ENCODE data around the gene GM2A. TPM values are rescaled to one million over a fixed set of nuclear protein-coding genes. Genes with fewer than 3 reads are reported as not detected.
"Not testable (repeated sequence)": the region's sequence is repeated elsewhere in the genome, so short reads cannot be mapped to it uniquely, and the experiment has no call there.

Gene GM2A
- total RNA-seq, 1 donor from 2014 or later: 16.7 TPM

GRCh38 chr5:151225475-151225874, 27.5 kb upstream of the GM2A start:
- H3K4me1 ChIP-seq (ENCODE audit: control insufficient read depth in 3 of 3, insufficient read depth in 3 of 3, low read length in 3 of 3): peaks cover 33 to 37% (median 34%) of the 10 kb centered on the region in 3 donors

GRCh38 chr5:151227918-151228447, 25.0 kb upstream of the GM2A start:
- Histone ChIP-seq H3K4me3 (ENCODE audit: low read length in 3 of 3) (no peak overlapping the region), H3K4me1 (ENCODE audit: control insufficient read depth in 3 of 3, insufficient read depth in 3 of 3, low read length in 3 of 3) (peaks cover 10 to 12% (median 11%) of the 10 kb centered on the region in 3 donors), H3K36me3 (ENCODE audit: control insufficient read depth in 3 of 3, insufficient read depth in 3 of 3, low read length in 3 of 3) (no peaks in the 10 kb centered on the region), H3K27me3 (ENCODE audit: control insufficient read depth in 3 of 3, insufficient read depth in 3 of 3, low read length in 3 of 3) (peaks cover 0 to under 1% (median 0%) of the 10 kb centered on the region in 3 donors), H3K9ac (ENCODE audit: low read depth in 1 of 3, low read length in 3 of 3) (no peak overlapping the region), H3K9me3 (ENCODE audit: control insufficient read depth in 3 of 3, low read length in 3 of 3) (no peaks in the 10 kb centered on the region), H3K27ac (ENCODE audit: low read depth, low read length) (no peak overlapping the region)

More at GRCh38 chr5:151225475-151225874, 27.5 kb upstream of the GM2A start:
- Histone ChIP-seq H3K27me3 (ENCODE audit: control insufficient read depth in 3 of 3, insufficient read depth in 3 of 3, low read length in 3 of 3) (no peaks in the 10 kb centered on the region), H3K9ac (ENCODE audit: low read depth in 1 of 3, low read length in 3 of 3) (no peak overlapping the region), H3K9me3 (ENCODE audit: control insufficient read depth in 3 of 3, low read length in 3 of 3) (no peaks in the 10 kb centered on the region), H3K27ac (ENCODE audit: low read depth, low read length) (no peak overlapping the region), H3K36me3 (ENCODE audit: control insufficient read depth in 3 of 3, insufficient read depth in 3 of 3, low read length in 3 of 3) (peaks cover 0 to under 1% (median 0%) of the 10 kb centered on the region in 3 donors), H3K4me3 (ENCODE audit: low read length in 3 of 3) (no peak overlapping the region)

GRCh38 chr5:151228986-151229385, 24.0 kb upstream of the GM2A start:
- no peak overlapping the region for H3K27ac ChIP-seq (ENCODE audit: low read depth, low read length)
- peaks cover 0 to 2% (median 0%) of the 10 kb centered on the region in 3 donors for H3K27me3 ChIP-seq (ENCODE audit: control insufficient read depth in 3 of 3, insufficient read depth in 3 of 3, low read length in 3 of 3)
- no peaks in the 10 kb centered on the region for H3K9me3 ChIP-seq (ENCODE audit: control insufficient read depth in 3 of 3, low read length in 3 of 3)
- no peak overlapping the region for H3K4me3 ChIP-seq (ENCODE audit: low read length in 3 of 3)
- peaks cover 6 to 11% (median 6%) of the 10 kb centered on the region in 3 donors for H3K4me1 ChIP-seq (ENCODE audit: control insufficient read depth in 3 of 3, insufficient read depth in 3 of 3, low read length in 3 of 3)
- no peaks in the 10 kb centered on the region for H3K36me3 ChIP-seq (ENCODE audit: control insufficient read depth in 3 of 3, insufficient read depth in 3 of 3, low read length in 3 of 3)
- no peak overlapping the region for H3K9ac ChIP-seq (ENCODE audit: low read depth in 1 of 3, low read length in 3 of 3)

GRCh38 chr5:151230048-151230680, 22.8 kb upstream of the GM2A start:
- Histone ChIP-seq H3K4me3 (ENCODE audit: low read length in 3 of 3) (no peak overlapping the region), H3K4me1 (ENCODE audit: control insufficient read depth in 3 of 3, insufficient read depth in 3 of 3, low read length in 3 of 3) (peaks cover 10 to 17% (median 11%) of the 10 kb centered on the region in 3 donors), H3K9me3 (ENCODE audit: control insufficient read depth in 3 of 3, low read length in 3 of 3) (no peaks in the 10 kb centered on the region), H3K9ac (ENCODE audit: low read depth in 1 of 3, low read length in 3 of 3) (no peak overlapping the region), H3K27ac (ENCODE audit: low read depth, low read length) (peak overlapping the region; percentile 61), H3K36me3 (ENCODE audit: control insufficient read depth in 3 of 3, insufficient read depth in 3 of 3, low read length in 3 of 3) (no peaks in the 10 kb centered on the region), H3K27me3 (ENCODE audit: control insufficient read depth in 3 of 3, insufficient read depth in 3 of 3, low read length in 3 of 3) (peaks cover 0 to 2% (median 0%) of the 10 kb centered on the region in 3 donors)

GRCh38 chr5:151231359-151231758, 21.6 kb upstream of the GM2A start:
- Histone ChIP-seq H3K9me3 (ENCODE audit: control insufficient read depth in 3 of 3, low read length in 3 of 3) (no peaks in the 10 kb centered on the region), H3K4me3 (ENCODE audit: low read length in 3 of 3) (no peak overlapping the region), H3K27ac (ENCODE audit: low read depth, low read length) (no peak overlapping the region), H3K36me3 (ENCODE audit: control insufficient read depth in 3 of 3, insufficient read depth in 3 of 3, low read length in 3 of 3) (no peaks in the 10 kb centered on the region), H3K9ac (ENCODE audit: low read depth in 1 of 3, low read length in 3 of 3) (no peak overlapping the region), H3K27me3 (ENCODE audit: control insufficient read depth in 3 of 3, insufficient read depth in 3 of 3, low read length in 3 of 3) (peaks cover 0 to 2% (median 0%) of the 10 kb centered on the region in 3 donors), H3K4me1 (ENCODE audit: control insufficient read depth in 3 of 3, insufficient read depth in 3 of 3, low read length in 3 of 3) (peaks cover 10 to 21% (median 12%) of the 10 kb centered on the region in 3 donors)

GRCh38 chr5:151233616-151234085, 19.3 kb upstream of the GM2A start:
- H3K4me1 ChIP-seq (ENCODE audit: control insufficient read depth in 3 of 3, insufficient read depth in 3 of 3, low read length in 3 of 3): peaks cover 19 to 33% (median 22%) of the 10 kb centered on the region in 3 donors
- no peaks in the 10 kb centered on the region for H3K36me3 ChIP-seq (ENCODE audit: control insufficient read depth in 3 of 3, insufficient read depth in 3 of 3, low read length in 3 of 3)
- H3K27ac ChIP-seq (ENCODE audit: low read depth, low read length): peak overlapping the region; percentile 77
- H3K4me3 ChIP-seq (ENCODE audit: low read length in 3 of 3): no peak overlapping the region
- H3K27me3 ChIP-seq (ENCODE audit: control insufficient read depth in 3 of 3, insufficient read depth in 3 of 3, low read length in 3 of 3): peaks cover 0 to 2% (median 0%) of the 10 kb centered on the region in 3 donors
- no peaks in the 10 kb centered on the region for H3K9me3 ChIP-seq (ENCODE audit: control insufficient read depth in 3 of 3, low read length in 3 of 3)
- no peak overlapping the region for H3K9ac ChIP-seq (ENCODE audit: low read depth in 1 of 3, low read length in 3 of 3)

- Histone ChIP-seq H3K4me3 (ENCODE audit: low read length in 3 of 3) (peak overlapping the region; percentile 40 to 58 (median 48)), H3K27ac (ENCODE audit: low read depth, low read length) (peak overlapping the region; percentile 77)
Observed at GRCh38 chr5:151234476-151235238, 18.3 kb upstream of the GM2A start.

GRCh38 chr5:151235239-151235571, 17.8 kb upstream of the GM2A start:
- not testable (repeated sequence) for H3K27me3 ChIP-seq (ENCODE audit: control insufficient read depth in 3 of 3, insufficient read depth in 3 of 3, low read length in 3 of 3); H3K9me3 ChIP-seq (ENCODE audit: control insufficient read depth in 3 of 3, low read length in 3 of 3); H3K36me3 ChIP-seq (ENCODE audit: control insufficient read depth in 3 of 3, insufficient read depth in 3 of 3, low read length in 3 of 3)
- peaks cover 20 to 40% (median 29%) of the 10 kb centered on the region in 3 donors for H3K4me1 ChIP-seq (ENCODE audit: control insufficient read depth in 3 of 3, insufficient read depth in 3 of 3, low read length in 3 of 3)
- H3K9ac ChIP-seq (ENCODE audit: low read depth in 1 of 3, low read length in 3 of 3): peak overlapping the region; percentile 36 to 71 (median 61)
- H3K27ac ChIP-seq (ENCODE audit: low read depth, low read length): peak overlapping the region; percentile 77
- H3K4me3 ChIP-seq (ENCODE audit: low read length in 3 of 3): peak overlapping the region; percentile 40 to 58 (median 48)

More at GRCh38 chr5:151234476-151235238, 18.3 kb upstream of the GM2A start:
- Histone ChIP-seq H3K36me3 (ENCODE audit: control insufficient read depth in 3 of 3, insufficient read depth in 3 of 3, low read length in 3 of 3) (no peaks in the 10 kb centered on the region), H3K27me3 (ENCODE audit: control insufficient read depth in 3 of 3, insufficient read depth in 3 of 3, low read length in 3 of 3) (peaks cover 0 to 2% (median 0%) of the 10 kb centered on the region in 3 donors), H3K4me1 (ENCODE audit: control insufficient read depth in 3 of 3, insufficient read depth in 3 of 3, low read length in 3 of 3) (peaks cover 20 to 38% (median 29%) of the 10 kb centered on the region in 3 donors), H3K9ac (ENCODE audit: low read depth in 1 of 3, low read length in 3 of 3) (peak overlapping the region; percentile 36 to 71 (median 61)), H3K9me3 (ENCODE audit: control insufficient read depth in 3 of 3, low read length in 3 of 3) (no peaks in the 10 kb centered on the region)

GRCh38 chr5:151236888-151237287, 16.1 kb upstream of the GM2A start:
- Histone ChIP-seq H3K4me1 (ENCODE audit: control insufficient read depth in 3 of 3, insufficient read depth in 3 of 3, low read length in 3 of 3) (peaks cover 20 to 40% (median 29%) of the 10 kb centered on the region in 3 donors), H3K9ac (ENCODE audit: low read depth in 1 of 3, low read length in 3 of 3) (no peak overlapping the region), H3K4me3 (ENCODE audit: low read length in 3 of 3) (no peak overlapping the region), H3K27ac (ENCODE audit: low read depth, low read length) (peak overlapping the region; percentile 92), H3K36me3 (ENCODE audit: control insufficient read depth in 3 of 3, insufficient read depth in 3 of 3, low read length in 3 of 3) (no peaks in the 10 kb centered on the region), H3K27me3 (ENCODE audit: control insufficient read depth in 3 of 3, insufficient read depth in 3 of 3, low read length in 3 of 3) (peaks cover 0 to 2% (median 0%) of the 10 kb centered on the region in 3 donors), H3K9me3 (ENCODE audit: control insufficient read depth in 3 of 3, low read length in 3 of 3) (no peaks in the 10 kb centered on the region)
